Putamen (tissue), 1 donor: ENCODE measurements around the gene FRS3.
A peak's percentile ranks its signal among the peaks of the same experiment; 100 is the strongest.
"Not testable (repeated sequence)": the region's sequence is repeated elsewhere in the genome, so short reads cannot be mapped to it uniquely, and the experiment has no call there.

Experiments
- DNase-seq: peaks from one replicate; pipeline ENCODE4 v3.0.0-alpha.2; 2016; ENCODE audit warnings: low spot score

Gene FRS3

GRCh38 chr6:41779788-41780550, at the start of gene FRS3:
FRS3 (minus strand) TSS chr6:41779900; CDS start chr6:41776987, 2,913 bp downstream.
- DNase-seq: peak; percentile 98

- DNase-seq: no peak
Observed at GRCh38 chr6:41826343-41827022, 46.8 kb upstream of the FRS3 start.

GRCh38 chr6:41824571-41825569, 45.2 kb upstream of the FRS3 start:
- no peak for DNase-seq

DNA sequence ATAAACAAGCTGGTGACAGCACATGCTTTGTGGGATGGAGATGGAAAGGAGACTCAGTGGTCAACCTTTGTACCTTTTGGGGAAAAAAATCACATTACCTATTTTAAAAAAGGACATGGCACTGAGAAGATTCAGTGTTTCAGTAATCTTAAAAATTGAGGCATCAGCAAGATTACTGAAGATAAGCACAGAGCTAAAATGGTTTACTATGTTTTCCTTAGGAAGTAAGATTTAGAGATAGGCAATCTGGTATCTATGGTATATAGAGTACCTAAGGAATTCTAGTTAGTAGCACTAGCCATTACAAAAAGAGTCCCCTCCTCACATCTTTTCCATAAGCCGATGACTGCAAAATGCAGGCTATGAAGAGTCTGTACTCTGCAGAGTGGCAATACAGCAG, 43.5 kb upstream of the FRS3 start:
- DNase-seq: no peak

- no peak for DNase-seq
Observed at GRCh38 chr6:41822021-41822420, 42.3 kb upstream of the FRS3 start.

DNA sequence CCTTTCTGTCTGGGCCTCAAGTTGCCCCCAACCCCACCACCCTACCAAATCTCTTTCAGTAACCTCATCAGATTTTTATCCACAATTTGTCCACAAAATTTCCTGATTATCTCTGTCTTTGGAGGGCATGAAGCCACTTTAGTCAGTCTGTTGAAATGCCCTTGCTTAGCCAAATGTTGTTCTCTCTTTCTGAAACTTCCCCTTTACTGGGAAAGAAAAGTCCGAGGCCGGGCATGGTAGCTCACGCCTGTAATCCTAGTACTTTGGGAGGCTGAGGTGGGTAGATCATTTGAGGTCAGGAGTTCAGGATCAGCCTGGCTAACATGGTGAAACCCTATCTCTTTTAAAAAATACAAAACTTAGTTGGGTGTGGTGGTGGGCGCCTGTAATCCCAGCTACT, 41.6 kb upstream of the FRS3 start:
- no peak for DNase-seq

DNA sequence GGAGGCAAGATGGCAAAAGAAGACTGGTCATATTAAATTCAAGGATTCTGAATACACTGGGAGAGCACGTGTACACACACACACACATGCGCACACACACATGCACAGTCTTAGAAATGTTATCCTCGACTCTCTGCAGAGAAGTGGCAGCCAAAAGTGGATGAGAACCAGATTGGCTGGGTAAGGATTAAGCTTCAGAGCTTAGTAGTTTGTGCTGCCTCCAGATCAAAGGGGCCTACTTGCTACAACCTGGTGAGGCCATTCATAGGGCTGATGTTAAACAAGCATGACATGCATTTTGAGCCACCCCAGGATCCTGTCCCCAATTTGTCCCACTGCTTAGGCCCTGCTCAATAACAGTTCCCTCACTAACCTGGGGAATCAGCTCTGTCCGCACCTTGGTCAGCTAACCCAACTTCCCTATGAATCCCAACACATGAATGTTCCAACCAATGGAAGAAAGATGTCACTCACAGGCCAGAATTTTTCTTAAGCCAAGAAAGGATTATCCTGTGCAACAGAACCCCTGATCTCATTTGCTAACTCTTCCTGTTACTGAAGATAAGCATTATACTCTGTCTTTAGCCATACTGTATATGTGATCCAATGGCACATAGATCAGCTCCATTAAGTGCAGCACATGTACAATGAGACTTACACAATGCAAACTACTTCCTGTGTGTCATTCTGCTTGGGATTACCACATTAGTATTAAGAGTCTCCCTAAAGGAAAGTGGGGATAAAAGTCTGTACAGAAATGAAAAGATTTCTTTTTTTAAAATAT, 38.8 kb upstream of the FRS3 start:
- DNase-seq: no peak

DNA sequence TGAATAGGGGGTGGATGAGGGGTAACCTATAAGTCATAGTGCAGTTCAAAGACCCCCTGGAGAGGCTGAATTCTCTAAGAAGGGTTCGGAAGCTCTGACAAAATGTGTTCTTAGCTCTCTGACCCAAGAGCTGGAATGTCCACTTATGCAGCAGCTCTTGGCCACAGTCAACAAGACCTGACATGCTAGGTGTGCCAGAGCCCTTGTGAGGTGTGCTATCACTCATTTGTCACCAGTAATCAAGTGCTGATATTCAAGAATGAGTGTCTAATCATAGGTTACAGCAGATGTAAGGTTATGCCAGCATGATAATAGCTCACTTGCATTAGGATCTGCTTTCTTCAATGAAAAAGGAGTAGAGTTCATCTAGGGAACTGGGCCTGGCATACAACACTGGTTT, 35.9 kb upstream of the FRS3 start:
- DNase-seq: no peak

- no peak for DNase-seq
Observed at GRCh38 chr6:41814629-41815028, 34.9 kb upstream of the FRS3 start.

- no peak for DNase-seq
Observed at GRCh38 chr6:41813956-41814355, 34.3 kb upstream of the FRS3 start.

DNA sequence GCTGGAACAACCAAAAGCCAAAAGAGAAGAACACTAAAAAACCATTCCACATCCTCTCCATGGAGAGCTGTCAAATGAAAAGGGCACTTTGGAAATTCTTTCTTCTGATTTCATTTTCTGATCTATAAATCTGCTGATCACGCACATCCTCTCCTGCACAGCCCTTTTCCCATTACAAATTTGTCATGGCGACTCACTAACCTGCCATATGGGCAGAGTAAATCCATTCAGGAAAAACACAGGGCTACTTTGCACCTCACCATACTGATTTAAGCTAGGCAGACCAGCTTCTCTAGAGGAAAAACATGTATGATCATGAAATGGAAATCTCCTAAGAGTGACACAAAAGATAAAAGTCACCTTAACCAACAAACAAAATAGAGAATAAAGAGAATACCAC, 33.8 kb upstream of the FRS3 start:
- no peak for DNase-seq

DNA sequence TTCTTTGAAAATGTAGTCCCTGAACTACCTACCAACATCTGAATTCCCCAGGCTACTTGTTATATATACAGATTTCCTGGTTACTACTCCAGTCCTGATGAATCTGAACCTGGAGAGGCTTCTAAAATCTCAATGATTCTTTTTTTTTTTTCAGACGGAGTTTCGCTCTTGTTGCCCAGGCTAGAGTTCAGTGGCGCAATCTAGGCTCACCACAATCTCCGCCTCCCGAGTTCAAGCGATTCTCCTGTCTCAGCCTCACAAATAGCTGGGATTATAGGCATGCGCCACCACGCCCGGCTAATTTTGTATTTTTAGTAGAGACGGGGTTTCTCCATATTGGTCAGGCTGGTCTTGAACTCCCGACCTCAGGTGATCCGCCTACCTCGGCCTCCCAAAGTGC, 32.2 kb upstream of the FRS3 start:
- not testable (repeated sequence) for DNase-seq

GRCh38 chr6:41811095-41811494, 31.4 kb upstream of the FRS3 start:
- no peak for DNase-seq

GRCh38 chr6:41805830-41806774, 26.4 kb upstream of the FRS3 start:
- no peak for DNase-seq

GRCh38 chr6:41801380-41801779, 21.7 kb upstream of the FRS3 start:
- DNase-seq: peak; percentile 72

DNA sequence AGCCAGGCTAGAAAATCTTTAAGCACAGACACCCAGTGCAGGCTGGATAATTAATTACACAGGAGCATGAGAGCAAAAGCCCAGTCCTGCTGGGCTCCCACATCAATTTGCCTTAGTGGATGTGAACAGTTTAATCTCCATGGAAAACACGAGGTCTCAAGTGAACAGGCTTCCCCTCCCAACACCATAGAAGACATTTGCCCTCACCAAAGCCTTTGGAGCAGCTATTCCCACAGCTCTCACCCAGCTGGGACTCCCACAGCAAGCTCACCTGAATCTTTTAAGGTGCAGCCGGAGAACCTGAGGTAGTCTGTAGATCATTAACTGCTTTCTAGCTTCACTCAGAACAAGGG, 19.8 kb upstream of the FRS3 start:
- no peak for DNase-seq

GRCh38 chr6:41798901-41799558, 19.3 kb upstream of the FRS3 start:
- no peak for DNase-seq

GRCh38 chr6:41796474-41796873, 16.8 kb upstream of the FRS3 start:
- no peak for DNase-seq

DNA sequence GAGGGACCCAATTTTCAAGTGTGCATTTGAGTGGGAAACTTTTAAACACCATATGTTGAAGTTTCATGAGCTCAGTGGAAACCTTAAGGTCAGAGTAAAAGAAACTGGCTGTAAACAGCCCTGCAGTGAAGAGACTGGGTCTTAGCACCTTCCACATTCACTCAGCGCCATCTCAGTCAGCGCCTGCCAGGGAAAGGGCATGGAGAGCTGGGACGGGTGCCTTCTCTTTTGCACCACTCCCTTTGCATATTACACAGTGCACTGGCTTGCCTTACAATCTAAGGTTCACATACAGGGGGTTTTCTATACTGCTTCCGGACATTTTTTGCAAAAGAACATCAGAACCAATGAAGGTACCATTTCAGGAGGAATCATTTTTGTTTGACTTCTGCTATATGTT, 12.3 kb upstream of the FRS3 start:
- DNase-seq: no peak

DNA sequence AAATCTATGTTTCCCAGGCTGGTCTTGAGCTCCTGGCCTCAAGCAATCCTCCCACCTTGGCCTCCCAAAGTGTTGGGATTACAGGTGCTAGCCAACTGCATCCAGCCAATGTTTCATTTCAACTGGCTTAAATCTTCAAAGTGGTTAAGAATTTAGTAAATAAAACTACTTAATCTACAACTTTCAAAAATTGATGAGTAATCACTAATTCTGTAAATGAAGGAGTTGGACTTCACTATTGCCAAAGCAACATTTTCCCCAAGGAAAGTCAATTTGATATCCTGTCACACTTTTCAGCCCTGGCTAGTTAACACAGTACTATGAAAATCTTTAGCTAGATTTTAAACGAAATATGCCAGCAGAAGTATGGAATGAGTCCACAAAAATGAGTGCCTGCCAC, 11.6 kb upstream of the FRS3 start:
- DNase-seq: no peak
